ENCODE measurements around the gene CEMIP. TPM values are rescaled to one million over a fixed set of nuclear protein-coding genes. Genes with fewer than 3 reads are reported as not detected.

Gene CEMIP
- total RNA-seq, 2 experiments from 2014 or later, result not detected

DNA sequence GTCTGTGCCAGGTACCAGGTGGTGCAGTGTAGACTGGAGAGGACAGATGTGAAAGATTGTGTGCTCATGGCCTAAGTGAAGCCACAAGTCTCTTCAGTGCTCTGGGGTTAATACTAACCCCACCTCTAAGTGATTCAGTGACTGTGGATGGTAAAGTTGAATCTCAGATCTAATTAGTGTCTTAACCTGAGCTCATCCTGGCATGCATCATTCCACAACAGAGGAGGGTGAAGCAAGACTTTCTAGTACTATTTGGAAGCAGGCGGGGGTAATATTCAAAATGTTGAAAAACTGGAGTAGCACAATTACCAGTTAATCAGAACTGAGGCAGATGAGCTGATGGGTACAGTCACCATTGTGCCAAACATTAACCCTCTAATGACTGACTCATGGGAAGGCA, 213.3 kb downstream of the CEMIP start:
- ChIA-PET CTCF (interaction anchor here (1.1 to 3.9 kb wide), 2 partner anchors 9 to 18 kb away, joined by 3 to 15 read pairs; partner anchors contain the start of gene TLNRD1), POLR2A (no interaction called here)
- intact Hi-C loops (cut with DNase I, micrococcal nuclease), result loop anchor here in 1 of 2 experiments (5.0 to 10.0 kb wide), 5 partner anchors 298 to 938 kb away; partner anchors contain the start of genes ABHD17C, FAH and ZFAND6
- H3K36me3 Mint-ChIP-seq (ENCODE audit: low read depth), result peaks cover 11% of the 10 kb centered on the region
- Histone ChIP-seq H3K4me1 (ENCODE audit: insufficient read depth, low read length) (peaks cover 26% of the 10 kb centered on the region), H3K36me3 (ENCODE audit: insufficient read depth, low read length) (no peaks in the 10 kb centered on the region), H3K9me3 (ENCODE audit: control insufficient read depth in 1 of 2, insufficient read depth in 1 of 2, low read length in 2 of 2) (peaks cover 0 to 6% of the 10 kb centered on the region in 2 experiments), H3K27ac (ENCODE audit: low read depth in 1 of 2, low read length in 2 of 2) (no peak overlapping the region), H3K27me3 (ENCODE audit: control insufficient read depth in 1 of 2, insufficient read depth in 2 of 2, low read length in 2 of 2) (no peaks in the 10 kb centered on the region), H3K4me3 (ENCODE audit: low read length) (no peak overlapping the region)
- no peaks in the 10 kb centered on the region for H3K9me3 Mint-ChIP-seq
- H3K27ac Mint-ChIP-seq, result no peak overlapping the region
- TF ChIP-seq, protein P1, sequence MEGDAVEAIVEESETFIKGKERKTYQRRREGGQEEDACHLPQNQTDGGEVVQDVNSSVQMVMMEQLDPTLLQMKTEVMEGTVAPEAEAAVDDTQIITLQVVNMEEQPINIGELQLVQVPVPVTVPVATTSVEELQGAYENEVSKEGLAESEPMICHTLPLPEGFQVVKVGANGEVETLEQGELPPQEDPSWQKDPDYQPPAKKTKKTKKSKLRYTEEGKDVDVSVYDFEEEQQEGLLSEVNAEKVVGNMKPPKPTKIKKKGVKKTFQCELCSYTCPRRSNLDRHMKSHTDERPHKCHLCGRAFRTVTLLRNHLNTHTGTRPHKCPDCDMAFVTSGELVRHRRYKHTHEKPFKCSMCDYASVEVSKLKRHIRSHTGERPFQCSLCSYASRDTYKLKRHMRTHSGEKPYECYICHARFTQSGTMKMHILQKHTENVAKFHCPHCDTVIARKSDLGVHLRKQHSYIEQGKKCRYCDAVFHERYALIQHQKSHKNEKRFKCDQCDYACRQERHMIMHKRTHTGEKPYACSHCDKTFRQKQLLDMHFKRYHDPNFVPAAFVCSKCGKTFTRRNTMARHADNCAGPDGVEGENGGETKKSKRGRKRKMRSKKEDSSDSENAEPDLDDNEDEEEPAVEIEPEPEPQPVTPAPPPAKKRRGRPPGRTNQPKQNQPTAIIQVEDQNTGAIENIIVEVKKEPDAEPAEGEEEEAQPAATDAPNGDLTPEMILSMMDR (IDR thresholded peaks at IDR 0.05), result no peak
- no peaks in the 10 kb centered on the region for H3K27me3 Mint-ChIP-seq
- DNase-seq (no peak), ATAC-seq (ENCODE audit: poor library complexity) (no peak)
- H3K4me1 Mint-ChIP-seq (ENCODE audit: low read depth), result peaks cover 60% of the 10 kb centered on the region
- no peak overlapping the region for H3K4me3 Mint-ChIP-seq

DNA sequence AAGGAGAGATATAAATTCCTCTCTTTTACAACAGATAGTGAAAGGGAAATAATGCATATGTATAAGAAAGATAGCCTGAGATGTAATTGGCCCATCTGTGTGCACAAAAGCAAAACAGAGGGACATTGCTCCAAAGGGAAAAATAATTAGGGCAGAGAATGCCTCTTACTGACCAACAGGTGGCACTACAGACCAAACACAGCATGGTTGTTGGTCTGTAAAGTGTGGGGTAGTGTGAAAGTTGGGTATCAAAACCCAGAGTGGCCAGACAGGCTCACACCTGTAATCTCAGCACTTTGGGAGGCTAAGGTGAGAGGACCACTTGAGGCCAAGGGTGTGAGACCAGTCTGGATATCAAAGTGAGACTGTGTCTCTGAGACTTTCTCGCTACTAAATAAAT, 217.1 kb downstream of the CEMIP start:
- peaks cover 8% of the 10 kb centered on the region for H3K36me3 Mint-ChIP-seq (ENCODE audit: low read depth)
- Histone ChIP-seq H3K4me3 (ENCODE audit: low read length) (no peak overlapping the region), H3K27me3 (ENCODE audit: control insufficient read depth in 1 of 2, insufficient read depth in 2 of 2, low read length in 2 of 2) (no peaks in the 10 kb centered on the region), H3K9me3 (ENCODE audit: control insufficient read depth in 1 of 2, insufficient read depth in 1 of 2, low read length in 2 of 2) (peaks cover 0 to 6% of the 10 kb centered on the region in 2 experiments), H3K4me1 (ENCODE audit: insufficient read depth, low read length) (peaks cover 21% of the 10 kb centered on the region), H3K36me3 (ENCODE audit: insufficient read depth, low read length) (no peaks in the 10 kb centered on the region), H3K27ac (ENCODE audit: low read depth in 1 of 2, low read length in 2 of 2) (no peak overlapping the region)
- no peaks in the 10 kb centered on the region for H3K9me3 Mint-ChIP-seq
- H3K27ac Mint-ChIP-seq, result no peak overlapping the region
- peak overlapping the region; percentile 1 for H3K4me3 Mint-ChIP-seq
- intact Hi-C loops (cut with DNase I, micrococcal nuclease), result loop anchor here in 1 of 2 experiments (5.0 to 10.0 kb wide), 7 partner anchors 111 to 1546 kb away; partner anchors contain the start of genes ABHD17C, RPS17 and ZFAND6
- DNase-seq (peak in 3 of 14 experiments; percentile 27 to 59 (median 54)), ATAC-seq (ENCODE audit: poor library complexity) (no peak)
- CTCF ChIA-PET, result interaction anchor here (0.6 kb wide), 1 partner anchor 19 kb away, joined by 3 read pairs; no protein-coding TSS in a partner anchor
- H3K27me3 Mint-ChIP-seq, result no peaks in the 10 kb centered on the region
- peaks cover 55% of the 10 kb centered on the region for H3K4me1 Mint-ChIP-seq (ENCODE audit: low read depth)
- TF ChIP-seq, protein P1 (IDR thresholded peaks at IDR 0.05), result peak; percentile 39
- POLR2A ChIA-PET, result no interaction called here

DNA sequence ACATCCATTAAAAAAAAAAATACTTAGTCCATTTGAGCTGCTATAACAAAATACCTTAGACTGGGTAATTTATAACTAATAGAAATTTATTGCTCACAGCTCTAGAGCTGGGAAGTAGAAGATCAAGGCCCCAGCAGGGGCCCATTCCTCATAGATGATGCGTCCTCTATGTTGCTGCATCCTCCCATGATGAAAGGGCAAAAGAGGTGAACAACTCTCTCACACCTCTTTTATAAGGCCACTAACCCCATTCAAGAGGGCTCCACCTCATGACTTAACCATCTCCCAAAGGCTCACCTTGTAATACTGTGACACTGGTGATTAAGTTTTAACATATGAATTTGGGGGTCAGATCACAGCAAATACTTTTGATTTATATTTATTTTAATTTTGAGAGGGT, 218.5 kb downstream of the CEMIP start:
- TF ChIP-seq, protein P1 (IDR thresholded peaks at IDR 0.05), result no peak
- Histone ChIP-seq H3K27ac (ENCODE audit: low read depth in 1 of 2, low read length in 2 of 2) (no peak overlapping the region), H3K9me3 (ENCODE audit: control insufficient read depth in 1 of 2, insufficient read depth in 1 of 2, low read length in 2 of 2) (peaks cover 0 to 6% of the 10 kb centered on the region in 2 experiments), H3K4me3 (ENCODE audit: low read length) (no peak overlapping the region), H3K27me3 (ENCODE audit: control insufficient read depth in 1 of 2, insufficient read depth in 2 of 2, low read length in 2 of 2) (no peaks in the 10 kb centered on the region), H3K36me3 (ENCODE audit: insufficient read depth, low read length) (no peaks in the 10 kb centered on the region), H3K4me1 (ENCODE audit: insufficient read depth, low read length) (peaks cover 27% of the 10 kb centered on the region)
- POLR2A ChIA-PET, result interaction anchor here (1.0 kb wide), 1 partner anchor 299 kb away, joined by 3 read pairs; no protein-coding TSS in a partner anchor
- no peaks in the 10 kb centered on the region for H3K27me3 Mint-ChIP-seq
- intact Hi-C loops (cut with DNase I, micrococcal nuclease), result loop anchor here in 1 of 2 experiments (1.0 to 10.0 kb wide), 8 partner anchors 7 to 1545 kb away; partner anchors contain the start of genes ABHD17C, RPS17 and ZFAND6
- no peak overlapping the region for H3K27ac Mint-ChIP-seq
- CTCF ChIA-PET, result no interaction called here
- ATAC-seq (ENCODE audit: poor library complexity) (no peak), DNase-seq (no peak)
- H3K4me3 Mint-ChIP-seq, result no peak overlapping the region
- H3K4me1 Mint-ChIP-seq (ENCODE audit: low read depth), result peaks cover 41% of the 10 kb centered on the region
- no peaks in the 10 kb centered on the region for H3K9me3 Mint-ChIP-seq
- peaks cover 8% of the 10 kb centered on the region for H3K36me3 Mint-ChIP-seq (ENCODE audit: low read depth)
